HCT116 (cell line): ENCODE data around the gene MAP3K4. TPM values are rescaled to one million over a fixed set of nuclear protein-coding genes. Genes with fewer than 3 reads are reported as not detected.

Experiments used
- ATAC-seq: fragments of 200-7000 bp; cut with Tn5 transposase; 2 replicates; pipeline ENCODE4 v1.9.1; 2020; ENCODE audit warnings: mild to moderate bottlenecking, moderate library complexity
- BruUV-seq: library from RNA; stranded (reverse); fragments of 400-500 nt; replicated peaks from 2 replicates; lab custom pipeline; 2021; lab: Mats Ljungman, UMichigan
- CTCF ChIA-PET: fragments of 300-600 bp; sonication (Branson Sonifier 250); formaldehyde crosslinking; loops from one replicate; lab custom pipeline; 2021; ENCODE audit warnings: antibody characterized with exemption; lab: Charles Lee
- POLR2A ChIA-PET: fragments of 300-600, 350-600 bp; sonication (Branson Sonifier 250); formaldehyde crosslinking; loops from one replicate; lab custom pipeline; 2021; ENCODE audit warnings: antibody characterized with exemption; lab: Charles Lee
- RAD21 ChIA-PET, 2 experiments: fragments of 300-600 bp; sonication (Branson Sonifier 250); formaldehyde crosslinking; loops; one replicate each; lab custom pipeline; 2023; ENCODE audit warnings: low total read pairs in 2 of 2; ENCODE audit not compliant: uncharacterized antibody in 2 of 2, unreplicated experiment in 2 of 2, low non-redundant PET in 1 of 2; lab: Charles Lee
- DNase-seq: peaks from one replicate; pipeline ENCODE4 v3.0.0-alpha.2; 2010; ENCODE audit warnings: low read depth, low spot score
- H2AFZ ChIP-seq: fragments of 200-600 bp; shearing (Covaris generic), sonication (generic); 2 replicates; pipeline ENCODE4 v1.6.1; 2017; ENCODE audit warnings: low read depth, mixed run types, mixed read lengths, antibody characterized with exemption, low read length; ENCODE audit not compliant: poor library complexity, severe bottlenecking
- H3K27ac ChIP-seq: 2 replicates; pipeline ENCODE4 v1.5.1; 2012; ENCODE audit warnings: low read depth, low read length
- H3K27me3 ChIP-seq: fragments of 200-600 bp; sonication (generic); 2 replicates; pipeline ENCODE4 v1.6.1; 2016; ENCODE audit warnings: mixed run types, low read length, mixed read lengths; ENCODE audit not compliant: insufficient read depth
- H3K36me3 ChIP-seq, 2 experiments: fragments of 200-500 bp in 1 of 2; fragments of 200-600 bp in 1 of 2; sonication (Bioruptor generic) in 1 of 2; sonication (generic) in 1 of 2; 2 replicates each; pipeline versions ENCODE4 v1.5.1 to v1.6.1; 2014 to 2016; ENCODE audit warnings: low read length in 2 of 2, inconsistent platforms in 1 of 2, mixed read lengths in 1 of 2, mixed run types in 1 of 2; ENCODE audit not compliant: insufficient read depth in 2 of 2, control insufficient read depth in 1 of 2
- H3K4me1 ChIP-seq, 2 experiments: fragments of 200-600 bp in 1 of 2; sonication (generic) in 1 of 2; 2 replicates each; pipeline versions ENCODE4 v1.5.1 to v1.6.1; 2012 to 2017; ENCODE audit warnings: low read length in 2 of 2, inconsistent platforms in 1 of 2, mild to moderate bottlenecking in 1 of 2, mixed read lengths in 1 of 2, mixed run types in 1 of 2, moderate library complexity in 1 of 2; ENCODE audit not compliant: insufficient read depth in 2 of 2, control insufficient read depth in 1 of 2
- H3K4me2 ChIP-seq: fragments of 200-600 bp; sonication (generic); 2 replicates; pipeline ENCODE4 v1.6.1; 2017; ENCODE audit warnings: mixed run types, low read length, mixed read lengths
- H3K4me3 ChIP-seq, 2 experiments: fragments of 200-600 bp in 1 of 2; sonication (generic) in 1 of 2; replicated peaks in 1 of 2; 2 replicates each; pipeline ENCODE4 v1.5.1; 2011 to 2016; ENCODE audit warnings: low read length in 2 of 2, control low read depth in 1 of 2, low read depth in 1 of 2, mild to moderate bottlenecking in 1 of 2, mixed read lengths in 1 of 2, mixed run types in 1 of 2
- H3K79me2 ChIP-seq: fragments of 200-600 bp; sonication (generic); 2 replicates; pipeline ENCODE4 v1.6.1; 2017; ENCODE audit warnings: mild to moderate bottlenecking, mixed run types, low read length, moderate library complexity, mixed read lengths; ENCODE audit not compliant: insufficient read depth
- H3K9ac ChIP-seq: fragments of 200-600 bp; sonication (generic); 2 replicates; pipeline ENCODE4 v1.6.1; 2016; ENCODE audit warnings: low read length, mixed read lengths
- H3K9me2 ChIP-seq: fragments of 200-600 bp; sonication (generic), shearing (Covaris generic); 2 replicates; pipeline ENCODE4 v1.6.1; 2017; ENCODE audit warnings: mixed run types, mild to moderate bottlenecking, moderate library complexity; ENCODE audit not compliant: insufficient read depth
- H3K9me3 ChIP-seq, 2 experiments: fragments of 200-500 bp in 1 of 2; fragments of 200-600 bp in 1 of 2; sonication (Bioruptor generic) in 1 of 2; sonication (generic) in 1 of 2; 2 replicates each; pipeline ENCODE4 v1.6.1; 2014 to 2017; ENCODE audit warnings: low read length in 2 of 2, mixed read lengths in 2 of 2, inconsistent platforms in 1 of 2, low read depth in 1 of 2, mild to moderate bottlenecking in 1 of 2, mixed run types in 1 of 2, moderate library complexity in 1 of 2; ENCODE audit not compliant: control insufficient read depth in 1 of 2, insufficient read depth in 1 of 2
- H4K20me1 ChIP-seq: fragments of 200-600 bp; sonication (generic), shearing (Covaris generic); 2 replicates; pipeline ENCODE4 v1.6.1; 2017; ENCODE audit warnings: mixed run types, mild to moderate bottlenecking, moderate library complexity; ENCODE audit not compliant: insufficient read depth
- EGR1 ChIP-seq: IDR thresholded peaks from 2 replicates; pipeline ENCODE4 v1.6.1; 2012; ENCODE audit warnings: low read depth
- ELF1 ChIP-seq: IDR thresholded peaks from 2 replicates; pipeline ENCODE4 v1.6.1; 2012; ENCODE audit warnings: low read depth, borderline replicate concordance
- FOSL1 ChIP-seq: IDR thresholded peaks from 2 replicates; pipeline ENCODE4 v1.6.1; 2012; ENCODE audit warnings: low read depth
- POLR2A ChIP-seq: IDR thresholded peaks from 2 replicates; pipeline ENCODE4 v1.7.0; 2011; ENCODE audit warnings: borderline replicate concordance; ENCODE audit not compliant: insufficient read depth, insufficient read length; ENCODE audit errors: extremely low read depth
- POLR2AphosphoS5 ChIP-seq: IDR thresholded peaks from 2 replicates; pipeline ENCODE4 v1.6.1; 2011; ENCODE audit warnings: mild to moderate bottlenecking, low read depth, low read length, moderate library complexity
- RAD21 ChIP-seq: IDR thresholded peaks from 2 replicates; pipeline ENCODE4 v1.6.1; 2012; ENCODE audit warnings: low read depth, mild to moderate bottlenecking
- SIN3A ChIP-seq: IDR thresholded peaks from 2 replicates; pipeline ENCODE4 v1.6.1; 2012; ENCODE audit warnings: low read depth
- TCF7L2 ChIP-seq: IDR thresholded peaks from 2 replicates; pipeline ENCODE4 v1.7.0; 2011; ENCODE audit warnings: borderline replicate concordance, inconsistent platforms; ENCODE audit not compliant: insufficient read depth, insufficient read length; ENCODE audit errors: extremely low read depth
- YY1 ChIP-seq: IDR thresholded peaks from 2 replicates; pipeline ENCODE4 v1.6.1; 2011; ENCODE audit warnings: low read length, low read depth, moderate library complexity, mild to moderate bottlenecking; ENCODE audit not compliant: insufficient replicate concordance; ENCODE audit errors: extremely low read depth
- ZFX ChIP-seq: fragments of 450-650 bp; IDR thresholded peaks from 2 replicates; pipeline ENCODE4 v1.6.1; 2017
- ZNF274 ChIP-seq: fragments of 200-500 bp; sonication (Bioruptor generic); IDR thresholded peaks from 2 replicates; pipeline ENCODE4 v1.6.1; 2014; ENCODE audit warnings: mild to moderate bottlenecking, low read depth, low read length, inconsistent platforms
- intact Hi-C: fragments of 100-400 bp; cut with micrococcal nuclease; formaldehyde crosslinking; loops from 2 replicates; pipeline ENCODE4 v1.10.0; 2022
- total RNA-seq: library from RNA; stranded (reverse); gene quantifications from one replicate; pipeline ENCODE4 v1.2.1, GENCODE V29; 2021; ENCODE audit not compliant: unreplicated experiment
- TF ChIP-seq, protein P1 (sequence below): IDR thresholded peaks from 2 replicates; pipeline ENCODE4 v1.6.1; 2011; ENCODE audit warnings: mild to moderate bottlenecking, low read length, moderate library complexity; ENCODE audit not compliant: insufficient replicate concordance; ENCODE audit errors: extremely low read depth
- TF ChIP-seq, protein P2 (sequence below): IDR thresholded peaks from 2 replicates; pipeline ENCODE4 v1.6.1; 2012
- TF ChIP-seq, protein P3 (sequence below): IDR thresholded peaks from 2 replicates; pipeline ENCODE4 v1.6.1; 2012

The MAP3K4 gene
- total RNA-seq, 1 experiment from 2014 or later: 46.5 TPM

DNA sequence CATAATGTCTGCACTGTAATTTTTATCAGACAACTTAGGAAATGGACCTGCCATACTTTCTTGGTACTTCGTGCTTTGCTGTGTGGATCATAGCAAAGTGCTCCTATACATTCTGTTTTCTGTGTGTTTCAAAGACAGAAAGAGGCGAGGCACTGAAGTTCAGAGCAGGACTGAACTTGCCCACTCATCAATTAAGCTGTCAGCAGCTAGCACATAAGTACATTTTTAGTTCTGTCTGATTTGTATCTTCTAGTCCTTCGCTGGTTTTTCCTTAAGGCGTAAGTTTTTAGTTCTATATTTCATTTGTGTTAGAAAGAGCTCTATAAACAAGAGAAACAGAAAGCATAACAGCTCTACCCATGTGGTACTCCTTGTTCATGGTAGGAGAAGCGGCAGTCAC is 42.1 kb downstream of the MAP3K4 start:
- CTCF ChIA-PET: no interaction called here
- DNase-seq: no peak
- H3K79me2 ChIP-seq: peaks cover 46% of the 10 kb centered on the region

DNA sequence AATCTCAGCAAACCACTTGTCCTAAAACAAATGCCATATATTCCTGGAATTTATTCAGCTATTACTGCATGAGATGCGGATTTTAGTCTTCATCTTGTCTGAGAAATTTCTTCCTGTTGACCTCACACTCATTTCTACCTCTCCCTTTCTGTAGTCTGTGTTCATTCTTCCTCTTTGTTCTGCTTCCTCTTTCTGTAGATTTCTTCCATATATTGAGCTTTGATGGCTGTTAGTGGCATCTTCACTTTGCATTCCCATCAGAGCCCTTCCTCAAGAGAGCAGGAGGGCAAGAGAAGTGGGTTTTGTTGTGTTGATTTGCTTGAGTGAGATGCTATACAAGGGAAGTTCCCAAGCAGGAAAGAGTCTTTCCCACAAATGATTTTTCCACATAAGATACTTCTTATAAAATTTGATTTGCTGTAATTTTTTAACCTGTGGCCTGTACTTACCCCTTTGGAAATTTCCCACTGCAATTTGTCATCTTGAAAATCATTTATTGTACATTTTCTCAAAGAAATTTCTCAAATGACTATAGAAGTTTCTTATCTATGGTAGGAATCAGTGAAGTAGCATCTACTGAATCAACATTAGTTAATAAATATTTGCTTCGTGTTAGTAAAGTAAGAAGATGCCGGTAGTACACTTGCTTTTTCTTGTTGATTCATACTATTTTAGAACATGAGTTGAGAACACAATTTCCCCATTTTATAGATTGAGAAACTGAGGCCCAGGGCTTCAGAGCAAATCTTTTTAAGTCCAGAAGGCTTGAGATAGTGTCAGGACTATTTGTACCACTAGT is 43.8 kb downstream of the MAP3K4 start:
- Histone ChIP-seq H3K27ac (no peak overlapping the region), H3K9me2 (no peaks in the 10 kb centered on the region), H4K20me1 (no peaks in the 10 kb centered on the region), H3K27me3 (no peaks in the 10 kb centered on the region), H3K9ac (no peak overlapping the region), H3K9me3 (no peaks in the 10 kb centered on the region), H3K79me2 (peaks cover 31% of the 10 kb centered on the region), H3K4me3 (no peak overlapping the region), H3K4me1 (peaks cover 4 to 16% of the 10 kb centered on the region in 2 experiments), H3K4me2 (no peak overlapping the region), H2AFZ (no peak overlapping the region), H3K36me3 (peaks cover 0 to 4% of the 10 kb centered on the region in 2 experiments; a peak in 1 of 4 replicates)
- ATAC-seq: no peak
- intact Hi-C loops: no loop called here
- POLR2A ChIA-PET: no interaction called here
- CTCF ChIA-PET: no interaction called here
- RAD21 ChIA-PET: no interaction called here
- no TSS peak for BruUV-seq
- DNase-seq: no peak
- TF ChIP-seq SIN3A (no peak), ZNF274 (no peak), EGR1 (no peak), RAD21 (no peak), ZFX (no peak), ELF1 (no peak), POLR2A (no peak), YY1 (no peak), FOSL1 (no peak), POLR2AphosphoS5 (no peak)
- TF ChIP-seq, protein P1, sequence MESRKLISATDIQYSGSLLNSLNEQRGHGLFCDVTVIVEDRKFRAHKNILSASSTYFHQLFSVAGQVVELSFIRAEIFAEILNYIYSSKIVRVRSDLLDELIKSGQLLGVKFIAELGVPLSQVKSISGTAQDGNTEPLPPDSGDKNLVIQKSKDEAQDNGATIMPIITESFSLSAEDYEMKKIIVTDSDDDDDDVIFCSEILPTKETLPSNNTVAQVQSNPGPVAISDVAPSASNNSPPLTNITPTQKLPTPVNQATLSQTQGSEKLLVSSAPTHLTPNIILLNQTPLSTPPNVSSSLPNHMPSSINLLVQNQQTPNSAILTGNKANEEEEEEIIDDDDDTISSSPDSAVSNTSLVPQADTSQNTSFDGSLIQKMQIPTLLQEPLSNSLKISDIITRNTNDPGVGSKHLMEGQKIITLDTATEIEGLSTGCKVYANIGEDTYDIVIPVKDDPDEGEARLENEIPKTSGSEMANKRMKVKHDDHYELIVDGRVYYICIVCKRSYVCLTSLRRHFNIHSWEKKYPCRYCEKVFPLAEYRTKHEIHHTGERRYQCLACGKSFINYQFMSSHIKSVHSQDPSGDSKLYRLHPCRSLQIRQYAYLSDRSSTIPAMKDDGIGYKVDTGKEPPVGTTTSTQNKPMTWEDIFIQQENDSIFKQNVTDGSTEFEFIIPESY: no peak
- TF ChIP-seq, protein P2, sequence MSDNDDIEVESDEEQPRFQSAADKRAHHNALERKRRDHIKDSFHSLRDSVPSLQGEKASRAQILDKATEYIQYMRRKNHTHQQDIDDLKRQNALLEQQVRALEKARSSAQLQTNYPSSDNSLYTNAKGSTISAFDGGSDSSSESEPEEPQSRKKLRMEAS: no peak
- TF ChIP-seq, protein P3, sequence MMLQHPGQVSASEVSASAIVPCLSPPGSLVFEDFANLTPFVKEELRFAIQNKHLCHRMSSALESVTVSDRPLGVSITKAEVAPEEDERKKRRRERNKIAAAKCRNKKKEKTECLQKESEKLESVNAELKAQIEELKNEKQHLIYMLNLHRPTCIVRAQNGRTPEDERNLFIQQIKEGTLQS: no peak

More for the DNA sequence above, 42.1 kb downstream of the MAP3K4 start:
- Histone ChIP-seq H3K9ac (no peak overlapping the region), H2AFZ (no peak overlapping the region), H3K9me2 (no peaks in the 10 kb centered on the region), H3K4me2 (no peak overlapping the region), H3K9me3 (no peaks in the 10 kb centered on the region), H3K27ac (no peak overlapping the region), H3K36me3 (no peaks in the 10 kb centered on the region), H3K4me3 (no peak overlapping the region), H3K27me3 (no peaks in the 10 kb centered on the region), H4K20me1 (no peaks in the 10 kb centered on the region), H3K4me1 (peaks cover 4 to 12% of the 10 kb centered on the region in 2 experiments)
- no peak for ATAC-seq
- POLR2A ChIA-PET: no interaction called here
- no TSS peak for BruUV-seq
- RAD21 ChIA-PET: no interaction called here
- intact Hi-C loops: no loop called here
- TF ChIP-seq YY1 (no peak), POLR2A (no peak), FOSL1 (no peak), SIN3A (no peak), TCF7L2 (no peak)
- TF ChIP-seq, all 23 proteins: peak for 0
